AG20443 (cell line): Measurements from ENCODE around the gene GOLGB1.
"Not testable (repeated sequence)": the region's sequence is repeated elsewhere in the genome, so short reads cannot be mapped to it uniquely, and the experiment has no call there.

Experiments used
- DNase-seq: peaks from one replicate; pipeline ENCODE4 v3.0.0; 2012; ENCODE audit warnings: low spot score, mixed read lengths

Gene GOLGB1

DNA sequence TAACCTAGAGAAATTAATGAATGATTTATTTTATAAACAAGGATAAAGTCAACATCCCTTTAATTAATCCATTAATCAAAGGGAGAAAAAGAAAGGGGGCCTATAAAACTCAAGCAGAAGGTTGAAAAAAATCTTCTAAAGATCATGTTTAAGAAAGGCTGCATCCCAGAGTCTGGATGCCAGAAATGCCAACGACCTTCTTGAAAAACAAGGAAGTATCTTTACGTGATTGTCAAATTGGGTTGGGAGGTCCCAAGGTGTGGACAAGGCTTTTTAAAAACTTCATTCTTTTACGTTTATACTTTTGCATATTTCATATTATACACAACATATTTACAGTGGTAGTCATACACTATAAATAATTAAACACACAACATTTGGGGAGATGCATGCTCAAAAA, 1.6 kb downstream of the GOLGB1 start:
- DNase-seq = no peak

DNA sequence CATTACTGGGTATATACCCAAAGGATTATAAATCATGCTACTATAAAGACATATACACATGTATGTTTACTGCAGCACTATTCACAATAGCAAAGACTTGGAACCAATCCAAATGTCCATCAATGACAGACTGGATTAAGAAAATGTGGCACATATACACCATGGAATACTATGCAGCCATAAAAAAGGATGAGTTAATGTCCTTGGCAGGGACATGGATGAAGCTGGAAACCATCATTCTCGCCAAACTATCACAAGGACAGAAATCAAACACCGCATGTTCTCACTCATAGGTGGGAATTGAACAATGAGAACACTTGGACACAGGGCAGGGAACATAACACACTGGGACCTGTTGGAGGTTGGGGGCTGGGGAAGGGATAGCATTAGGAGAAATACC, 6.4 kb downstream of the GOLGB1 start:
- not testable (repeated sequence) for DNase-seq

DNA sequence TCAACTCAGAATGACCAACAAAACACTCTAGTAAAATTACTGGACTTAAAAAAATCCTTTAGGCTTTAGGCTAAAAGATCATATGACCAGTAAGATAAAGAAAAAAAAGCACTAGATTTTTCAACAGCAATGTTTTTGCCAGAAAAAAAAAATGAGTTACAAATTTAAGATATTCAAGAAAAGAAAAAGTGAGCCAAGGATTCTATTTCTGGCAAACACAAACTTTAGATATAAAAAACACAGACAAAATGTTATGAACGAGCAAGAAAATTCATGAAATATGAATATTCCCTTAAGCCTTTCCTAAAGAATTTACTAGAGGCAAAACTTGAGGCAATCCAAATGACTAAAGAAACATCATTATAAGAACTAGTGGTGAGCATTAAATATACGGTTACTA, 8.6 kb downstream of the GOLGB1 start:
- DNase-seq = no peak

DNA sequence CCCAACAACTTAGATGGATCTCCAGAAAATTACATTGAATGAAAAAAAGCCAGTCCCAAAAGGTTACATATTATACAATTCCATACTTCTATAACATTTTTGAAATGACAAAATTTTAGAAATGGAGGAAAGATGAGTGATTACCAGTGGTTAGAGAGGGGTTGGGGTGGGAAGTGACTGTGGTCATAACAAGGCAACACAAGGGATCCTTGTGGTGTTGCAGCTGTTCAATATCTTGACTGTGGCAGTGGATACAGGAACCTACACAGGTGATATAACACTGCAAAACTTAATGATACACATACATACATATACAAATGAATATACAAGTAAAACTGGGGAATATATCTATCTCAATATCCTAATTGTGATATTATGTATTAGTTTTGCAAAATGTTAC, 9.6 kb downstream of the GOLGB1 start:
- no peak for DNase-seq

DNA sequence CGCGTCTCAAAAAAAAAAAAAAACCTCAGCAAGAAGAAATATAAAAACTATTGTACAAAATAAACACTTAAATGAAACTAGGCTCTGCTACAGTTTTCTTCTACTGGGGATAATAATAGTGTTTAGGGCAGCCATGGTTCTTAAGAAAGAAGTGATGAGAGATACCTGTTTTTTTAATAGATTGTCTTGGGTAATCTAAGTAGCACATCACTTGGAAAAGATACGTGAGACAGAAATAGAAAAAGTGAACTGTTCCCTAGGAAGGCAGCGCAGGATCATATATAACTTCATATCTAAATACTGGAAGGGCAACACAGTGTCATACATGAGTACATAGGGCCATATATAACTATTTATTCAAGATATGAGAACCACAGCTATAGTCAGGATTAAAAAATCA, 11.9 kb downstream of the GOLGB1 start:
- DNase-seq = no peak

DNA sequence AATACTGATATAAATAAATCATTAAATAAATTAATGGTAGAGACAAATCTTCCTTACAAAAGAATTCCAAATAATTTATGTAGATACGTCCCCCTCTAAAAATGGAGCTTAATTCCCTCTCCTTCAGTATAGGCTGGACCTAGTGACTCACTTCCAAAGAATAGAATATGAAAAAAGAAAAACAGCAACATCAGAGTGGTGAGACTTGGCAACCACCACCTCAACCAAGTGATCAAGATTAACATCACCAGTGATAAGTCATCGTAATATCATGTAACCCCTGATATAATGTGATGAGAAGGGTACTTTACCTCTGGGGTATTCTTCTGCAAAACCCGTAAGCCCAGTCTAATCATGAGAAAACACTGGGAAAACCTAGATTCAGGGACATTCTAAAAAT, 13.4 kb downstream of the GOLGB1 start:
- DNase-seq = no peak

DNA sequence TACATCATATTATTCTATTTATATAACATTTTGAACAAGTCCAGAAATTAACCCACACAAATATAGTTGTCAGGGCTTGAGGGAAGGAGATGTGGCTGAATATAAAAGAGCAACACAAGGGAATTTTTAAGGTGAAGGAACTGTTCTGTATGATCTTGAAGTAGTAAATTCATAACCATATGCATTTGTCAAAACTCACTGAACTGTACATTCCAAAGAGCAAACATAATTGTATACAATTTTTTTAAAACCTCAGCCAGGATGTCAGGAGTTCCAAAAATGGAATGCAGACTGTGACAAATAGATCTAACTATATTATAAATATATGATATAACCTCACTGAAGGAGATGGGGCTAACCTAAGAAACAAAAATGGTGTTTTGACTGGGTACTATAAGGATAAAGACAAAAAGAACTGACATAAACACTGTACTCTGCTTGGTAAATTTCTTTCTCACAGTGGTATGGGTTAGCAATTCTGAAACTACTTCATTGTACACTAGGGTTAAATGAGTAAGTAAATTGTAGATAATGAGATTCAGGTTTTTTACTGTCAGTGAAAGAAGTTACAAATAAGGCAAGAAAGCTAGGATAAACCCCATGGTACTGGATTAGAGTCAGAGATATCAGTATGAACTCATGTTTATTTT, 14.4 kb downstream of the GOLGB1 start:
- no peak for DNase-seq

DNA sequence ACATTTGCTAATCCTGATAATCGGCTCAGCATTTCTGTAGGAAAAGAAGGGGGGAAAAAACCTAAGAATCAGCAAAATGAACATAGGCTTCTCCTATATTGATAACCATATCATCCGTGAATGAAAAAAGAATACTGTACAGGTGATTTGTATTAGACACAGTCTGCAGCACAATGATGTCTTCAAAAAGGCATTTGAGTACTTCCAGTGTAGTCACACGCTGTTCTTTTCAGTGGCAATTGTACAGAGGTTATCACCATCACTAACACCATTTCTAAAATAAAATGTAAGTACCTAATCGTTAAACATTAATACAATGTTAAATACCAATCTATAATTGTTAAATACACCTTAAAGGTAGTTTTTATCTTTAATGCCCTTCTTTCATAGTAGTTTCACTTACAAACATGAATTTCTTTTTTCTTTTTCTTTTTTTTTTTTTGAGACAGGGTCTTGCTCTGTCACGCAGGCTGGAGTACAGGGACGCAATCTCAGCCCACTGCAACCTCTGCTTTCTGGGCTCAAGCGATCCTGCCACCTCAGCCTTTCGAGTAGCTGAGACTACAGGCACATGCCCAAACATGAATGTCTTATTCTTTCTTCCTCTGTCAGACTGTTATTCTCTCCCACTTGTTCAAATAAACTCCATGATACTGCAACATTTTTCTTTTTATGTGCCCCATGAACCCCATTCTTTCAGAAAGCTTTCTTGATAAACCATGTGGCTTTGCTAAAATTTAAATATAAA, 18.4 kb downstream of the GOLGB1 start:
- no peak for DNase-seq

DNA sequence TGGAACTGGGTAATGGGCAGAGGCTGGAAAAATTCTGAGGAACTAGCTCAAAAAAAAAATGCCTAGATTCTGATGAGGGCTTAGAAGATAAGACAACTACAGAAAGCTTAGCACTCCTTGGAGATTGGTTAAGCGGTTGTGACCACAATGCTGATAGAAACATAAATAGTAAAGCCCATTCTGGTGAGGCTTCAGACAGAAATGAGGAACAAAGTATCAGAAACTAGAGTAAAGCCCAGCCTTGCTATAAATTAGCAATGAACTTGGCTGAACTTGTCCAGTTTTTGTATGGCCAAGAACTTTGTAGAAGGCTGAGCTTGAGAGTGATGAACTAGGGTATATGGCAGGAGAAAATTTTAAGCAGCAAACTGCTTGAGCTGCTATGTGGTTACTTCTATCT, 25.4 kb downstream of the GOLGB1 start:
- no peak for DNase-seq

DNA sequence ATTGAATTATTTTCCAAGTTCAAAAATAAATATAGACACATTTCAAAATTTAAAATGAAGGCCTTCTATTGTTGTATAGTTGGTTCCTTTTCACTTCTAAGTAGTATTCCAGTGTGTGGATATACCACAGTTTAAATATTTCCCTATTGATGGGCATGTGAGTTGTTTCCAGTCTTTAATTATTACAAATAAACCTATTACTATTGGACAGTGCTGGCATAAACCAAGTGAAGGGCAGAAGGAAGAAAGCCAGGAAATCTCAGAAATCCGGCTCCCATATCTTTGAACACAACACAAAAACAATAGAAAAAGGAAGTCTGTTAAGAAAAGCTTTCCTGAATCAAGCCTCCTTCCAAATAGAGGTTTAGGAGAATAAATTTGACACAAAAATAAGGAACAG, 26.1 kb downstream of the GOLGB1 start:
- no peak for DNase-seq

DNA sequence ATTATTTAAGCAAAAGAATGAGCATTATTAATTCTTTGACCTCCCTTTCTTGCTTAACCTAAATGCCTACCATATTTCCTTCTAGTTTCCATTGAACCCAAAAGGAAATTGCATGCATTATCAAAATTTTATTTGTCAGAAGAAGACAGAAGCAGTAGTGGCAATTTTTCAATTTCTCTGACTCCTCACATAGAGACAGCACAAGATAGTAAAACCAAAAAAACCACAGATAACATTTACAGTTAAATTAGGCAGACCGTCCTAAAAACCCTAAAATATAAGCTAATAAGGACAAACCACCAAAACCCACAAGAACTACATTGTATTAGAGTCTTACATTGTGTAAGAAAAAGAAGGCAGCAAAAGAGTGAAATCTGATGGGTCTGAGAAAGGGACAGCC, 27.1 kb downstream of the GOLGB1 start:
- DNase-seq = no peak

DNA sequence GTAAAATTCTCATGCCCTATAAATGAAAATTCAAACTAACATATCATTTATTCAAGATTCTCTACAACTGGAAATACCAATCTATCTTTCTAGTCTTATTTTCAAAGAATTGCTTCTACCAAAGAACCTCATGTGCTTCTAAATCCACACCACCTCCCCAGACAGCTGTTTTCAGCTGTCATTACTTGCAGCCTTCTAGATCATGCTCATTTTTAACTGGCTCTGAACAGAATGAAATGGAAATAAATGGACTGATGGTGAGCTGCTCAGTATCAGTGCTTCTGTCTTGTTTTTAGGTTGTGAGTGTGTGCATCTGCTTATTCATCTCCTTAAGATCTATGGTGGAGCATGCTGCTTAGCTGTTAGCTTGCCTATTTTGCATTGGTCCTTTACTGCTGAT, 29.4 kb downstream of the GOLGB1 start:
- DNase-seq = no peak

DNA sequence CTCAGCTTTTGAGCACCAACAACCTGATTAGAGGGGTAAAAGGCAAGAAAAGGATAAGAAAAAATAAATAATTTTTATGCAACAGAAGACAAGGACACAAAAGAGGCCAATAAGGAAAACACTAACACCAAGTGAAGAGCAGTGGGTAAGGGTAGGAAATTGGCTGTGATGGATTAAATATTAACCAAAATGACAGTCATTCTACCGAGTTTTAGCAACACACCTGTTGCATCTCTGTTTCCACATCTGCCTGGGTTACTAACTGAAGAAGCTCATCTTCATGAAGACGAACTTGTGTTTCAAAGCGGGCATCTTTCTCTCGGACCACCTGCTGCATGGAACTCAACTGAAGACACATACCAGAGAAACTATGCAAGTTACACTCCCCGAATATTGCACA, 30.1 kb downstream of the GOLGB1 start:
- DNase-seq = no peak

DNA sequence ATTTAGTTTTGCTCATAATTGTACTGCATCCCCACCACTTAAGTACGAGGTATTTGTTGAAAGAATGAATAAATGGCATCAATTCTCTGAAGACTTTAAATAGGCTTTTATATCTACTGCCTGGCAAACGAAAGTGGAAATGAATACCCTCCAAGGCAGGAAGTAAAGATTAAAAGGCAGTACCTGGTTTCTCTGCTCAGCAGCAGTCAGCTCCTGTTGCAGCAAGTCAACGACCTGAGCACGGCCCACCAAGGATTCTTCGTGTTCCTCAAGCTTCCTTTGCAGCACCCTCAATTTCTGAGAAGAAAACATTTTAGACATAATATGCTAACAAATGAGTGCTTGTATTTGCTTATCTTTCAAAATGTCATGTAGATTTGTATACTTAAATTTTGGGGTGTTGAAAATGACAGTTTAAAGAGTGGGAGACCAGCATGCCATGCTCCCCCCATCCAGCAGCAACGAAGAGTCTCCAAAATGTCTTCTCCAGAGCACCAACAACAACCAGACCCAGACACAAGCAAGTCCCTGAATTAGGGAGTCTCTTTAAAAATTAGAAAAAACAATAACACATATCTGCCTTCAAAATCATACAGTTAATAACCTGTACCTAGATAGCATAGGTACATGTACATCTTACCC, 31.2 kb downstream of the GOLGB1 start:
- no peak for DNase-seq

DNA sequence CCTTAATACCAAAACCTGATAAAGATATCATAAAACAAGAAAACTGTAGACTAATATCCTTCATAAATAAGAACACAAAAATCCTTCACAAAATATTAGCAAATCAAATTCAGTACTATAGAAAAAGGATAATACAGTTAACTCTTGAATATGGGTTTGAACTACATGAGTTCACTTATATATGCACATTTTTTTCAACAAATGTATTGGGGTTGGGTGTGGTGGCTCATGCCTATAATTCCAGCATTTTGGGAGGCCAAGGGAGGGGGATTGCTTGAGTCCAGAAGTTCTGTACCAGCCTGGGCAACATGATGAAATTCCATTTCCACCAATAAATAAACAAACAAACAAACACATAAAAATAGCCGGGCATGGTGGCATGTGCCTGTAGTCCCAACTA, 39.2 kb downstream of the GOLGB1 start:
- DNase-seq = no peak

DNA sequence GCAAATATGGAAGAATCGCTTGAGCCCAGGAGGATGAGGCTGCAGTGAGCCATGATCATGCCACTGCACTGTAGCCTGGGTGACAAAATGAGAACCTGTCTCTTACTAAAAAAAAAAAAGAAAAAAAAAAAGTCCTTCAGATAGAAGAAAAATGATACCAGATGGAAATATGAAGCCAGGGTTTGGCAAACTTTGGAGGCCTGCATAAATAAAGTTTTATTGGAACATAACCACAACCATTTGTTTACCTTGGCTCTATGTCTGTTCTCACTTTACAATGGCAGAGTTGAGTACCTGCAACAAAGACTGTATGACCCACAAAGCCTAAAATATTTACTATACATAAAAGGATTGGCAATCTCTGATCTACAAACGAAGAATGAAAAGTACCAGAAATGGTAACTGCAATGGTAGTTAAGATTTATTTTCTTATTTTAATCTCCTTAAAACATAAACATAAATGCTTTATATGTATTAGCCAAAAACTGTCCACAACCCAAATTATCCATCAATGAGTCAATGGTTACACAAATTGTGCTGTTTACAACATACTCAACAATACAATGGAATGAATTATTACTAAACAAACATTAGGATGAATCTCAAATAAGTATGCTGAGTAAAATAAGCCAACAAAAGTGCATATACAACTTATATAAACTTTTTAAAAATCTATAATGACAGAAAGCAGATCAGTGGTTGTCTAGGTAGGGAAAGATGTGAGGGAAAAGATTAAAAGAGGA, 41.8 kb downstream of the GOLGB1 start:
- no peak for DNase-seq

DNA sequence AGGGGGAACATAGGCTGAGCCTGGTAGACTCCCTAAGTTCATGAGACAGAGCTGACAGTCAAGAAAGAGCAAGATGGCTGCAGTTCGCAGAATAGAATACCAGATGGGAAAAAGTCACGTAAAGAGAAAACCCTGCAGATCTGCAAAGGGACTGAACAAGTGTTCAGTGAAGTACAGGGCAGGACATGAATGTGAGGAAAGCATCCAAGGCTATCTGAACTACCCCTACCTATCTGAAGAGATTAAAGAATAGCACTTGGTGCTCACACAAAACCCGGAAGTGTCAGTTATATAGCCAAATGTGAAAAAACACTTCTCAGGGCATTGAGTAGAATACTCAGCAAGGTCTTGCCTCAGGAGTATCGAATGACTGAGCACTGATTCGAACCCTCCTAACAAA, 44.0 kb downstream of the GOLGB1 start:
- no peak for DNase-seq

DNA sequence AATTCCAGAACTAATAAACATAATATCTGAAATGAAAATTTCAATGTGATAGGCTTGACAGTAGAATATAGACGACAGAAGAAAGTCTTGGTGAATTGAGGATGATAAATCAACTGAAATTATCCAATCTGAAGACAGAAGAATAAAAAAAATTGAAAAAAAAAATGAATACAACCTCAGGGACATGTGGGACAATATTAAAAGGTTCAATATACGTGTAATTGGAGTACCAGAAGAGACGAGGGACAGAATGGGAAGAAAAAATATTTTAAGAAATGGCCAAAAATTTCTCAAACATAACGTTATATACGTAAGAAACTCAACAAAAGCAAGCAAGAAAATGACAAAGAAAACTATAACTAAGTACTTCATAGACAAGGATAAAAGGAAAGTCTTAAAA, 45.6 kb downstream of the GOLGB1 start:
- DNase-seq = no peak

DNA sequence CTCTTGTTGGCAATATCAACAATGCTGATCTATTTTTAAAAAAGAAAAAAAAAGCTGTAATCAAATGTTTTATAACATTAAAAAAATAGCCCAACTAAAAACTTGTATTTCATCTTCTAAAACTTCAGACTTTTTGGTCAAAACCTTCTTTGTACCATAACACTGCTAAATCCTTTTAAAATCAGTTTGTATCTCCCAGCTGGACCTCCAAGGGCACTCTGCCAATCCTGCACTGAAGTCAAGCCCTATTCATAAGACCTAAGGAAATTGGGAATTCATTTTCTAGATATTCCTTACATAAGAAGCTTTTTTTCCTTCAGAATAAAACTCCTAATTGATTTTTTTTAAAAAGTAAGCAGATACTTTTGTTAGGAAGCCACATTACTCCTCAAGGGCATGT, 50.6 kb downstream of the GOLGB1 start:
- DNase-seq = no peak

DNA sequence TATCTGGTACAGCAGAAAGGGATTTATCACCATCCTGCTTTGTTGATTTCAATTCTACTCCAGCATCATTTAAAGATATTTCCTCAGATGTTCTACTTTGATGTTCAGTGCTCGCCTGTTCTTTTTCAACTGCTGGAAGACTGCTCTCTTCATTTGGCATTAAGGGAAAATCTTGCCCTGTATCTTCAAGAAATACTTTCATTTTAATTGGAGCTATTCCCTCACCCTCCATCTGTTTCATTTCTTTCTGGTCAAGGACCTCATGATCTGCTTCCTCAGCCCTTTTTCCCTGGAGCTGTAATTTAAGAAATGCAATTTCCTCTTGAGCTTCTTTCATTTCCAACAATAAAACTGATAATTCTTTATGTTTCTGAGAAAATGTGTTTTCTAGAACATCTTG, 51.1 kb downstream of the GOLGB1 start:
- DNase-seq = no peak

DNA sequence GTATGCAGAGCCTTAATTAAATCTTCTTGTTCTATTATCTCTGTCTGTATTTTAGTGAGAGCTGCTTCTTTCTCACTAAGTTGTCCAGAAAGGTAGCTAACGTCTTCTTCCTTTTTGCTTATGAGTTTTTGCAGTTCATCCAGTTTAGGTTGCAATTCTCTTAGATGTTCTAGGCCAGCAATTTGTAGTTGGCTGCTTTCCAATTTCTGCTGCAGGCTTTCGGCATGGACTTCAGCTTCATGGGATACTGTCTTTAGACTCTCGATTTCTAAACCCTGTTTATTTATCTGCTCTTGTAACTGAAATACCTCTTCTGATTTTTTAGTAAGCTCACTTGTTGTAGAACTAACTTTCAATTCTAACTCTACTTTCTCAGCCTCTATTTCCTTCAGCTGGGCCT, 53.4 kb downstream of the GOLGB1 start:
- DNase-seq = no peak

DNA sequence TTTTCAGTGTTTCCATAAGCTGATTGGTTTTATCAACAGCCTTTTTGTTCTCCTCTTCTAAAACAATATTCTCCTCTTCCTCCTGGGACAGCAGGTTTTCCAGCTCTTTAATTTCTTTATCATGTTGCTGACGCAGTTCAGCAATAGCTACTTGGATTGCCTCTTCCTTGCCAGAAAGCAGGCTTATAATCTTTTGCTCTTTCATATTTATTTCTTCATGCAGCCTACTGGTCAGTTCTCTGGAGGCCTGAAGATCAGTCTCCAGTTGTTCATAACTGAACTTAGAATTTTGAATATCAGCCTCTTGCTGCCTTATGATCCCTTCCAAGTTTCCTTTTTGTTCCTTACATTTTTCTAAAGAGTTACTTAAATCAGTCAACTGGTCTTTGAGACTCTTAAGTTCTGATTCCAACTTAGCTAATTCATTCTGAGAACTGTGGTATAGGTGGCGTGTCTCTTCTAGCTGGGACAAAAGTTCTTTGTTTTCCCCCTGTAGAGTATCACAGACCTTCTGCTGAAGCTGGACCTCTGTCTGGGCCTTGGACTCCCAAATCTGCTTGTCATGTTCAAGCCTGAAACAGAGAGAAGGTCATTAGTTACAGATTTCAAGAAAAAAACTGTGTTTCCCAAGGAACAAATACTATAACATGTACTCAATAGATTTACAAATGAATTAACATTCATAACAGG, 57.4 kb downstream of the GOLGB1 start:
- DNase-seq = no peak
